GM19193 (cell line): ENCODE data around the gene KRTAP10-12.

Experiments
- POLR2A ChIP-seq: IDR thresholded peaks from 4 replicates; pipeline ENCODE4 v1.6.1; 2011; ENCODE audit not compliant: insufficient read depth, insufficient read length; ENCODE audit errors: extremely low read depth

The KRTAP10-12 gene

DNA sequence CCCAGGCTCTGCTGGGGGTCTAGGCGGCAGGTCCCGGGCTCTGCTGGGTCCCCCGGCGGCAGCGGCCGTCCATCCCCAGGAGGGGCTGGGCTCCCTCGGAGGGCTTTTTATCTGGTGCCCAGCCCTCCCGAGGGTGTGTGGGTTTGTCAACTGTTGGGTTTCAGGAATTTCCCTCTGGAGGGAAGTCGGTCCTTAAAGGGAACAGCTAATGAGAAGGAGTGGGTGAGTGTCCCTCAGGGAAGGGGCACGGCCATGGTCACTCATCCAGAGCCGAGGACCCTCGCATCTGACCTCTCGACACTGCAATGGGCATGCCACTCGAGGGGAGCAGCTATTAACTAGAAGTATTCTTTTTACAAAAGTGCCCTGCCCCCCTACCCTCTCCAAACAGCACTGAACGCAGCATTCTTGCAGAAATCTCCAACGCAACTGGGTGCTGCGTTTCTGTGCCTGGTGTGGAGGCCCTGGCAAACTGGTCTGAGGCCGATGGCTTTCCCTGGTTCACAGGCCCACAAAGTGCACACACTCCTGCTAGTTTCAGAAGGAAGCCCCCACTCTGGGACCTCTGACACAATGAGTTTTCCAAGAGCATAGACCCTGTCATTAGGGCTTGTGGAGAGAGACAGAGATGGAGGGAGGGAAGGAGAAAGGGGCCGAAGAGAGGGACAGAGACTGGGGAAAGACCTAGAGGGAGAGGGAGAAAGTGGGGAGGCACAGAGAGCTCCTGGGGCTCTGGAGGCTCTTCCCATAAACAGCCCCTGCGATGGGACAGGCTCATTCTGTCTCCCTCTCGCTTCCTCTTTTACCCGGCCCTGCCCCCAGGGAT, 15.4 kb downstream of the KRTAP10-12 start:
- no peak for TF ChIP-seq POLR2A

DNA sequence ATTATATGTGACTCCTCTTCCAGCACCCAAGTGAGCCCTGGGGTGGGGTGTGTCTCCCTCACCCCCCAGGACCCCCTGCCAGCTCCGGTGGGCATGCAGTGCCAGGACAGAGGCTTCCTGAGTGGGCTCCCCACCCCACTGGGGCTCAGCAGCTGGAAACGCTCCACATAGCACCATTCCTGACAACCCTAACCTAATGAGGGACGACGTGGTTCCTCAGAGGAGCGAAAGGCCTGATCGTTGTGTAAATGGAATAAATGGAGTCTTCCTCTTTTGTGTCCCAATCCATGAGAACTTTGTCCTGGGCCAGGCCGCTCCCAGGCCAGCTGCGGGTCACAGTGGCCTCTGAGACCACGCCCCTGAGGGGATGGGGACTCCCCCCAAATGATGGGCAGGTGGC, 16.2 kb downstream of the KRTAP10-12 start:
- no peak for TF ChIP-seq POLR2A

DNA sequence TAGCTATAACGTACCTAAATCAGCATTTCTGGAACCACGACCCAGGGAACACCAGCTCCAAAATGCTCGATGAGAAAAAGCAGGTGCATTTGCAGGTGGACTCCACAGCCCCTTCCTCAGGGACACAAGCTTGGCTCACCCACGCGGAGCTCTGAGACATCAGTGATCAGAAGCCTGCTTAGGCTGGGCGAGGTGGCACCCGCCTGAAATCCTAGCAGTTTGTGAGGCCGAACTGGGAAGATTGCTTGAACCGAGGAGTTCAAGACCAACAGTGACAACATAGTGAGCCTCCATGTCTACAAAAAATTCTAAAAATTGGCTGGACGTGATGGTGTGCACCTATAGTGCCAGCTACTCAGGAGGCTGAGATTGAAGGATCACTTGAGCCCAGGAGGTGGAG, 16.9 kb downstream of the KRTAP10-12 start:
- no peak for TF ChIP-seq POLR2A

DNA sequence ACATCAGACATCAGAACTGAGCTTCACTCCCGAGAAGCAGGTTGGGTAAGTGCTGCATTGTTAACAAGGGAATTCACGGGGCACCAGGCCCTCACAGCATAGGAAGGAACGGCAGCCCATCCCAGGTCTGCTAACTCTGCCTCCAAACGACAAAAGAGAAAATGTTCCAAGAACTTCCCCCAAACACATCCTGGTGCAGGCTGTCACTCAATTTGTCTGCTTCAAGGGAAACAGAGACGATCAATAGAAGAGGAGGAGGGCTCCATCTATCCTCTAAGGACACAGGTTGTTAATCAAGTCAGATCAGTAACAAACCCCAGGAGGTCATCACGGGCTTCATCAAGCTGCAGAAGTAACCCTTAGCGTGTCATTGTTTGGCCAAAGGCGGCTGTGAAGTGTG, 17.9 kb downstream of the KRTAP10-12 start:
- no peak for TF ChIP-seq POLR2A

DNA sequence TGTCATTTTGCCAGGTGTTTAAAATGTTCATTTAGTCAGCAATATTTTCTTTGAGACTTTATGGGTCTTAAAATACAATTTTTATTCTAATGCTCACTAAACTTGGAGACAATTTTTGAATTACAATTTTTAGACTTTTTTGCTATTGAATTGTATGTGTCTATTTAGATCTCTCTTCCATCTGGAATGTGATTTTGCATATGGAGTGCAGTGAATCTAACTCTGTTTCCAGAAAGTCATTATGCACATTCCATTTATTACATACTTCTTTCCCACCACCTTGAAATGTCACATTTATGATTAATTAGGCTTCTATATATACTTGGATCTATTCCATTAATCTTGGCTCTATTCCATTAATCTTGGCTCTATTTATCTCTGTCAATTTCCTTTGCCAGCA, 20.0 kb downstream of the KRTAP10-12 start:
- TF ChIP-seq POLR2A = no peak

DNA sequence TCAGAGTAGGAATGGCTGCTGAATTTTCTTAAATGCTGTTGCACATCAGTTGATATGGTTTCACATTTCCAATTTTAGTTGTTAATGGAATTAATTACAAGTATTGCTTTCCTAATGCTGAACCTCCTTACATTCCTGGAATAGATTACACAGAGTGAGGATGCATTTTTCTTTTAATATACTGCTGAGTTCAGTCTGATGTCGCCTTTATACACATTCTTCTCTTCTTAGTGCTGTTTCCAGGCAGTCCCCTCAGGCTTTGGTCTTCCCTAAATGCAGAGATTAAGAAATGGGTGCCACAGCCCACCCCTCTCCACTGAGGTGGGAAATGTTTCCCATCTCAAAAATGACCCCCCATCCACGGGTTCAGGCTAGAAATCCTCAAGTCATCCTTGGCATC, 21.1 kb downstream of the KRTAP10-12 start:
- no peak for TF ChIP-seq POLR2A

DNA sequence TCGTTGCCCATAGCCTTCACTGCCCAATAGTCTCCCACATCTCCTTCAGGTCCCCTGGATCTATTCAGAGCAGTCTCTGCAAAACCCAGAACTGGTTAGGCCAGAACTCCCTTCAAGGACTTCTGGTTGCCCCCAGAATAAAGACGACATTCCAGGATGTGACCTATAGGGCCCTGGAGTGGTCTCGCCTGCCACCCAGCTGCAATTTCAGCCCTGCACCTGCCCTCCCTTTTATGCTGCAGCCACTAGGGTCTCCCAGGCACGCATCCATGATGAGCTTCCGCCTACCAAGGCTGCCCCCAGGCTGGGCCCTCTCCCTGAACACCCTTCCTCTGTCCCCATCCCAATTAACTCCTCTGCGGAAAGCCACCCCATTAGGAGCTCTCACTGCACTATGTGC, 21.6 kb downstream of the KRTAP10-12 start:
- no peak for TF ChIP-seq POLR2A

DNA sequence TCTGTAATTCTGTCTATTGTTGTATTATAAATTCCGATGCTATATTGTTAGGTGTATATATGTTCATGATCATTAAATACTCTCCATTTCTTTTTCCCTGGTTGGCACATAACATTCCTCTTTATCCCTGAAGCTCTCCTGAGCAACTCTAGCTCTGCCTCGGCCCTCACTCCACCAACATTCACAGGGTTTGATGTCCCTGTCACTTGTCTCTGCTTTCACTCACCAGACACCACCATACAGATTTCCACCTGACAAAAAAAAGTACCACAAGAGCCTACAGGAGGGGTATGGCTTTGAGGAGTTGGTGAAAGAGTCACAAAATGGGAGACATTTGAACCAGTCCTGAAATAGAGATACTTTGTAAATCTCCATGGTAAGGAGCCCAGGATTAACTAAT, 23.2 kb downstream of the KRTAP10-12 start:
- no peak for TF ChIP-seq POLR2A

DNA sequence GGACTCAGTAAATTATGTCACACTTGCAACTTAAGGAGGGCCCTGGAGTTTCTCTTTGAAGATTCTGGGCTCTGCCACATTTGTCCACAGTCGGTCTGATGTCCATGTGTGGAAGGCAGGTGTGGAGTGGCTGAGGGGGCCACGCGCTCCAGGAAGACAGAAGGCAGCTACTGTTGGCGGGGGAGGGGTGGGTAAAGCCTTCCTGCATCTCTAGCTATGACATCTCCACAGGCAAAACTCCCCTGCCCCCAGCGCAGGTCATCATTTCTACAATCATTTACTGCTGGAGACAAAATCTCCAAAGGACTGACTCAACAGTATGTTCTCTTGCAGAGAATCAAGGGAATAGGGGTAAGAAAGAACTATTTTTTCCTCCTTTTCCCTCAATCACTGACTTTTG, 25.8 kb downstream of the KRTAP10-12 start:
- no peak for TF ChIP-seq POLR2A

DNA sequence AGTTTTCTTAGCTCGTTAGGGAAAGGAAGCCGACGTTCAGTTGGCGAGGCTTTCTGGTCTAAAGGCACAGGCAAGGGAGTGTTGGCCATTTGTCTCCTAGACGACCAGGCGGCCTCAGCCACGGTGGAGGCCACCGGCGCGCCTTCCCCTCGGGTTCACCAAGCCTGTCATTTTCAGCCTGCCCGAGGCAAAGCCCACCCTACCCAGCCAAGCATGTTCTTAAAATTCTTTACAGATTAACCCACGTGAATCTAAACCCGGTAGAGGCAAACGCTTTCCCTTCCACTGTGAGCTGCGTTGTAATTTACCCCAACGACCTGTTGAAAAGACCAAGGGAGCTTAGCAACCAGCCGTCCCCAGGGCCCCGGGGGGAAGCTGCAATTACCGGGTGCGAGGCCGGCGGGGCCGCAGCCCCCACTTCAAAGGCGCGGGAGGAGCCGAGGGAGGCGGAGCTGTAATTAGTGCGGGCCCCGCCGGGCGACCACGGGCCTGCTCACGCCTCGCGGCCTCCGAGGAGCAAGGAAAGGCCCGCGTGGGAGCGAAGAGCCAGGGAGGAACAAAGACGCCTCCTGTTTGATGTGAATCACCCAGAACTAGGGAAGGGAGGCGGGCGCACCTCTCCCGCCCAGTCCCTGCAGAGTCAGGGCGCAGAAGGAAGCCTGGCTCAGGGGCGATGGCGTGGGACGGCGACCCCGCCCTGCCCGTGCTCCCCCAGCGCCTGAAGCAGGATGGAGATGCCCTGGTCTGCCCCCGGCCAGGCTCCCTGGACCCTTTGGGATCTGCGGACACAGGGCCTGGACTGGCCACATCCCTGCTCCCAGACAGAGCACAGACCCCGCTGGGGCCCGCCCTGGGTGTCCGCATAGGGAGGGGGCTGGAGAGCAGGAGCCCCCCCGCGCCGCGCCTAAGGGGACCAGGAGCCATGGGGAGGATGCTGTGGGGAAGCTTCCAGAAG, 26.5 kb downstream of the KRTAP10-12 start:
- TF ChIP-seq POLR2A = no peak

DNA sequence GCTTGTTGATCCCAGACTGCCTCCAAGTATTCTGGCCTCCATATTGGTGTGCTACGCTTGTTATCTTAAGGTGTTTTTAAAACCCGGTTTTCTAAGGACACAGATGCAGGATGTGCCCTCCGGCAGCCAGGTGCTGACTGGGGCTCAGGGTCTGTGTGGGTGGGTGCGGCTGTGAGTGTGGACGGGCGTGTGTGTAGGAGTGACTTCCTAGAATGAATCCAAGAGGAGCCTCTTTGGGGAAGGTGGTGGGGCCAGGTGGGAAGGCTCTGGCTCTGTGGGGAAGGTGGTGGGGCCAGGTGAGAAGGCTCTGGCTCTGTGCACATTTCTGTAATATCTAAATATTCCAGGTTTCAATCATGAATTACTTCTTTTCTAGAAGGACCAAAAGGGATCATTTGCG, 27.2 kb downstream of the KRTAP10-12 start:
- no peak for TF ChIP-seq POLR2A

DNA sequence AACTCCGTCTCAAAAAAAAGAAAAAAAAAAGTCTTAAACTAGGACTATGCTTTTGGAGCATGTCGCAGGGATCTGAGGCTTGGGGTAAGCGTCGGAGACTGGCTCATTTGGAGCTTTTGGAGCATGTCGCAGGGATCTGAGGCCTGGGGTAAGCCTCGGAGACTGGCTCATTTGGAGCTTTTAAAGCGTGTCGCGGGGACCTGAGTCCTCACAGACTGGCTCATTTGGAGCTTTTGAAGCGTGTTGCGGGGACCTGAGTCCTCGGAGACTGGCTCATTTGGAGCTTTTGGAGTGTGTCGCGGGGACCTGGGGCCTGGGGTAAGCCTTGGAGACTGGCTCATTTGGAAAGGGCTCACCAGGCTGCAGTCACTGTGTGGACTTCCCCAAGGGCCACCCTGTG, 28.0 kb downstream of the KRTAP10-12 start:
- TF ChIP-seq POLR2A = no peak

DNA sequence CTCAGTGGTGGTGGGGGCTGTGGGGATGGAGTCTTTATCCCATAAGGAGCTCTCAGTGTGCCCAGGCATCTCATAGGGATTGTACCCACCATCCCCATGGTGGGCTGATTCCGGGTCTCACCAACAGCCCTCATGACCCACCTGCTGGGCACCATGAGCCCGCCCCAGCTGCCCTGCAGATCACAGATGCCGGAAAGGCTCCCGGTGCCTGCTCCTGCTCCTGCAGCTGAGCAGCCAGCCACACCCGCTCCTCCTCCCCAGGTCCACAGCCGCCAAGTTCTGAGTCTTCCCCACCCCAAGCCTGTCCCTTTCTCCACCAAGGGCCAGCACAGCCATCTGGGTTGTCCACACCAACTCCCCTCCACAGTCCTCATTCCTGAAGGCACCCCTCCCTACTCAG, 29.9 kb downstream of the KRTAP10-12 start:
- no peak for TF ChIP-seq POLR2A

DNA sequence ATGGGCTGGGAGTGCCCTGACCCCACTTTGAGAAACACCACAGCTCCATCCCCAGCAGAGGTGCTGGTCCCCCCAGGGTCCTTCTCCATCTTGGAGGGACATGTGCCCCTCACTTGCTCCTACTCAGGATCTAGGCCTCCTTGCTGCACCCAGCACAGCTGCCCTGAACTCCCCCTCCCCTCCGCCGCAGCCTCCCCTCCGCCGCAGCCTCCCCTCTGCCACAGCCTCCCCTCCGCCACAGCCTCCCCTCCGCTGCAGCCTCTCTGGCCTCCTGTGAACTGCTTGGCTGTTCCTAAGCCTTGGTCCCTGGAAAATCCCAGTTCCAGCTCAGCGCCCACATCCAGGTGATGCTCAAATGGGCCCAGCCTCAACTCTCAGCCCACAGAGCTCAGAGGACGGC, 30.3 kb downstream of the KRTAP10-12 start:
- TF ChIP-seq POLR2A = no peak

DNA sequence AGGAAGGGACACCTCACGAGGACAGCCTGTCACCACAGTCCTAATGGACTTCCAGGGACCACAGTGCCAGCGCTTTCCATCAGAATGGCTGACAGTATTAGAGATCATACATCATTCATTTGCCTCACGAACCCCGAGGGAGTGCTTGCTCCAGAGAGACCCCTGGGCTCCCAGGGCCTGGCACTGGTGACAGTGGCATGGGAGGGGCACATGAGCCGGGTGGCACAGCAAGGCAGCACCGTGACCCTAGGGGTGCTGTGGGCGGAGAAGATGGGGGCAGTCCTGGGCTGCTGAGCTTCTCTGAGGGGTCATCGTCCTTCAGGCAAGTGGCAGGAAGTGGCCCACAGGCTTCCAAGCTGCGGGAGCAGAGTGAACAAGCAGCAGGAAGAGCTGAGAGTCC, 30.8 kb downstream of the KRTAP10-12 start:
- TF ChIP-seq POLR2A = no peak

DNA sequence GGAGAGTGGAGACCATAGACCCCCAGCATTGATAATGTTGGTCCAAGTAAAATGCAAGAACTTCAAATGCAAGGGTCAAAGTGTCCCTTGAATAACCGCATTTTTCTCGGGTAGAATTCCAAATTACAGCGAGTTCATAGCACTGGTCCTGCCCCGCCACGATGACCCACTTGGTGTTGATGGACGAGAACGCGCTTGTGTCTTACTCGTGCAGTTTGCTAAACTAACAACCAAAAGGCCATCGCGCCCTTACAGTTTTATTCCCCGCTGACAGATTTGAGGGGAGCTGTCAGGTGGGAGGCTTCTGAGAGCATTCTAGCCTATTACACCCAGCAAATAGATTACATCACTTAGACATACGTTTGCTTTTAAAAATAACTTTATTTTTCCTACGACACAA, 31.7 kb downstream of the KRTAP10-12 start:
- TF ChIP-seq POLR2A = no peak

DNA sequence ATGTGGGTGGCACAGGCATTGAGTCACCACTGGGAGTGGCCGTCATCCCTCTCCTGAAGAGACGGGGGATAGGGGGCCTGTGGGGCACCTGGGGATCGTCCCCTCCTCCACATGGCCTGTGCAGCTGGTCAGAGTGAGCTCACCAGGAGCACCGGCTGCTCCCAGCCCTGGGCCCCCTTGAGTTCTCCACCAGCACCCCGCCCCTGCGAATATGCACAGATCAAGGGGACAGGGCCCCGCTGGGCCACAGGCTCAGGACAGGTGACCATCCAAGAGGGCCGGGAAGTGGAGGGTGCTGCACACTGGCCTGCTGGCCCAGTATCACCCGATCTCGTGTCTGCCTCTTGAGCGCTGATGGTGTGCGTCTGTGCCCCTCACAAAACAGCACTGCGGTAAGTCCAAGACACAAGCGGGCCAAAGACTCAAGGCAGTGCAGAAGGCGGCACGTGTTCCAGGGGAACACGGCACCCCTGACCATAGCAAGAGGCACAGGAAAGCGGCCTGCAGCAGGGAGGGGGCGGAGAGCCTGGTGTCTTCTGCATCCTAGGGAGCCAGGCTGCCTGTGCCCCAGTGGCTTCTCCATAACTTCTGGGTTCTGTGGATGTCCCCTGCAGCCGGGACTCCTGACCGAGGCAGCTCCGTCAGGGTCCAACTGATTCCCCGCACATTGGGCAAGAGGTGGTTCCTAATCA, 32.5 kb downstream of the KRTAP10-12 start:
- TF ChIP-seq POLR2A = no peak
